ENCODE results near the gene TRPV3.

GRCh38 chr17:3482852-3483251 is 74.8 kb downstream of the TRPV3 start:
- TF ChIP-seq POLR2AphosphoS5 (IDR thresholded peaks at IDR 0.05; ENCODE audit: low read depth, low read length): no peak
- no peak for TF ChIP-seq RFX5 (IDR thresholded peaks at IDR 0.05; ENCODE audit: low read depth, low read length)
- TF ChIP-seq PCBP2 (optimal IDR thresholded peaks at IDR 0.05; ENCODE audit: low read depth, low read length, poor library complexity, severe bottlenecking): no peak
- TF ChIP-seq ZFP41 (CRISPR knock-in tag; IDR thresholded peaks at IDR 0.05; ENCODE audit: borderline replicate concordance): no peak
- no peak for TF ChIP-seq EZH2 (conservative IDR thresholded peaks at IDR 0.05; ENCODE audit: low read depth, low read length)
- TF ChIP-seq MBD4 (IDR thresholded peaks at IDR 0.05; ENCODE audit: borderline replicate concordance, low read length): no peak
- TF ChIP-seq NFIC (IDR thresholded peaks at IDR 0.05; ENCODE audit: low read length): no peak
- TF ChIP-seq SAP130 (CRISPR knock-in tag; IDR thresholded peaks at IDR 0.05; ENCODE audit: low read depth): no peak
- TF ChIP-seq PATZ1 (CRISPR knock-in tag; IDR thresholded peaks at IDR 0.05): no peak
- TF ChIP-seq, protein P1, sequence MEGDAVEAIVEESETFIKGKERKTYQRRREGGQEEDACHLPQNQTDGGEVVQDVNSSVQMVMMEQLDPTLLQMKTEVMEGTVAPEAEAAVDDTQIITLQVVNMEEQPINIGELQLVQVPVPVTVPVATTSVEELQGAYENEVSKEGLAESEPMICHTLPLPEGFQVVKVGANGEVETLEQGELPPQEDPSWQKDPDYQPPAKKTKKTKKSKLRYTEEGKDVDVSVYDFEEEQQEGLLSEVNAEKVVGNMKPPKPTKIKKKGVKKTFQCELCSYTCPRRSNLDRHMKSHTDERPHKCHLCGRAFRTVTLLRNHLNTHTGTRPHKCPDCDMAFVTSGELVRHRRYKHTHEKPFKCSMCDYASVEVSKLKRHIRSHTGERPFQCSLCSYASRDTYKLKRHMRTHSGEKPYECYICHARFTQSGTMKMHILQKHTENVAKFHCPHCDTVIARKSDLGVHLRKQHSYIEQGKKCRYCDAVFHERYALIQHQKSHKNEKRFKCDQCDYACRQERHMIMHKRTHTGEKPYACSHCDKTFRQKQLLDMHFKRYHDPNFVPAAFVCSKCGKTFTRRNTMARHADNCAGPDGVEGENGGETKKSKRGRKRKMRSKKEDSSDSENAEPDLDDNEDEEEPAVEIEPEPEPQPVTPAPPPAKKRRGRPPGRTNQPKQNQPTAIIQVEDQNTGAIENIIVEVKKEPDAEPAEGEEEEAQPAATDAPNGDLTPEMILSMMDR (CRISPR knock-in tag; IDR thresholded peaks at IDR 0.05): no peak
